ENCODE data around the gene SEMA3B.
"Not testable (repeated sequence)": the region's sequence is repeated elsewhere in the genome, so short reads cannot be mapped to it uniquely, and the experiment has no call there.

The SEMA3B gene

DNA sequence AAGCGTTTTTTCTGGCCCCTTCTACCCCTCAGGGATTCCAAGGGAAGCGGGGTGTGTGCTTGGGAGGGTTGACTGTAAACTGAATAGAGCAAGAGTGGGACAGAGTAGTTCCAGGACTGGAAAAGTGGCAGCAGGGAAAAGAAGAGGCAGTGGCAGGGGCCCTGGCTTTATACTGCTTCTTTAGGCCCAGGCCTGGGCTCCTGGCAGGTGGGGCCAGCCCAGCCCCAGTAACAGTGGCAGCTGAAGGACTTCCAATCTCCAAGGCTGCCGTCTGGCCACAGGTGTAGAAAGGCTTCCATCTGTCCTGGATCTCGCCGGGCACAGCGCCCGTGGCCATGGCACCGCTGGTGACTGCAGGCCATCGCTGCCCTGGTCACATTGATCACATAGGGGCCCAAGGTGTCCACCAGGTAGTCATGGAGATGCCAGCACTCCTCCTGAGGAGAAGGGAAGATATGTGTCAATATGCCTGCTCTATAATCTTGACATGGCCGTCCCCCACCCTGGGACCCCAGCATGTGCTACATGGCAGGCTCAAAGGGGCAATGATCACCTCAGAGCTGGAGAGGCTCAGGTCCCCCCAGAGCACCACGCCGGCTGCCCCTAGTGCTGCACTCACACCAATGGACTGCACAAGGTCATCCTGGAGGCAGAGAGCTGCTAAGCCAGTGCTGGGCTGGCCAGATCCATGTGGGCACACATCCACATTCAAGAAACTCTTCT, 24.3 kb downstream of the SEMA3B start:
- DNase-seq (ENCODE audit: low read depth in 2 of 2) = no peak

GRCh38 chr3:50294089-50294488, 25.1 kb downstream of the SEMA3B start:
- no peak for DNase-seq (ENCODE audit: low read depth in 2 of 2)

DNA sequence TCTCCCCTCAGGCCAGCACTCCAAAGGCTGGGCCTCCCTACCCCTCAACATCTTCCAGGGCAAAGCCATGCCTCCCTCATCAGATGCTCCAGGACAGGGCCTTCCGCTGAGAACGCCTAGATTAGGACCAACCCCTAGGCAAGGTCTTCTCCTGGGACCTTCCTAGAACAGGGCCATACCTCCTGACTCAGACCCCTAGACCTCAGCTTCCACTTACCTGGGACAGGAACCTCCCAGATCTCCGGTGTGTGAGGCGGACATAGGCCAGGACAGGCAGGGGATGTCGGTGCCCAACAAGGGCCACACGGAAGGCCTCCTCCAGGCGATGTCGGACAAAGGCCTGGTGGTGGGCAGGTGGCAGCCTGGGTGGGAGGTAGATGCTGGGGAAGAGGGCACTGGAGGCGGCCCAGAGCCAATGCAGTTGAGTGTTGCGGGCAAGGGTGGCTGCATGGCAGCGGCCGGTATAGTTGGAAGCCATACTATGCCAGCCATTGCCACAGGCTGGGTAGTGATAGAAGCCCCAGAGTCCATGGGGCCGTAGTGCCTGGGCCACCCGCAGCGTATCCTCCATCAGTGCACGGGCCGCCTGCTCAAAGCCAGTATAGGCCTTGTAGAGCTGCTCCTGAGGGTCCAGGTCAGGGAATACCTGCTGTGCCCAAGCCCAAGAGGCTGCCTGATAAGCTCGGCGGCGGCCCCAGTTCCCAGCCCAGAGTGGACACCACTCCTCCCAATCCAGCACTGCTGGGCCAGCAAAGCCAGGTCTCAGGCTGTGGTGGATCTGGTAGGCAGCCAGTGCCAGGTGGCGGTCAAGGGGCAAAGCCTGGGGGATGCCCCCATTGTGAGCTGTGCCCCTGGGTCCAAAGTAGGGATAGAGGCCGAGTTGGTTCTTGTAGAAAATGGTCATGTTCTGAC, 25.8 kb downstream of the SEMA3B start:
- no peak for DNase-seq (ENCODE audit: low read depth in 2 of 2)

DNA sequence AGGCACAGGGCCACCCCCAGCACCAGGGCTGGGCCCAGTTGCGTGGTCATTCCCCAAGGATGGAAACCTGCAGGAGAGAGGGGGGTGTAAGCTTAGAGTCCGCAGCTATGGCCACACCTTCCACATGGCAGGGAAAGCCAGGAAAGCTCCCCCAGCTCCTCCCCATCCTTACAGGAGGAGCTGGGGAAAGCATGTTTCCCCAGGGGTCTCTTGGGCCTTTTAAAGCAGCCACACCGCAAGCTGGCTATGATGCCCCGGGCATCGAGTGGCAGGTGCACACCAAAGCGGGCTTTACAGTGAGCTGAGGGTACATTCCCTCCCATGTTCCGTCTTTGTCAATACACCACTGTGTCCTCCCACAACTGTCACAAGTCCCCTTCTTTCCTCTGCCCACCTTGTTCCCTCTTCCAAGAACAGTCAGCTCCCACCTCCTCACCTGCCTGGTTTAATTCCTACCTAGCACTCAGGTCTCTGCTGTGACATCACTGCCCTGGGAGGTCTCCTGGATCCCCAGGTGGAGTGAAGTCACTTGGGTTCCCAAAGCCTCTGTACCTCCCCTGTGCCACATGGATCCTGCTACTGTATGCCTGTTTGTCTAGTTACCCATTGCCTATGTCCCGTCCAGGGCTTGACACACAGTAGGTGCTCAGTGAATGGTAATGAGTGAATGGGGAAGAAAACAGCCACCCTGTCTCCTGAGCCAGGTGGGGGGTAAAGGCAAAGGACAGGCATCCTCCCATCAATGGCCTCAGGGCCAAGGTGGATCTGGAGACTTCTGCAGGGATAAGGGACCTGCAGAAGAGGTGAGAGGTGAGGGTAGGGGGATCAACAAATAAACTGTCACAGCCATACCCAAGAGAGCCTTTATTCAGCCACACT, 26.8 kb downstream of the SEMA3B start:
- DNase-seq (ENCODE audit: low read depth in 2 of 2) = no peak

DNA sequence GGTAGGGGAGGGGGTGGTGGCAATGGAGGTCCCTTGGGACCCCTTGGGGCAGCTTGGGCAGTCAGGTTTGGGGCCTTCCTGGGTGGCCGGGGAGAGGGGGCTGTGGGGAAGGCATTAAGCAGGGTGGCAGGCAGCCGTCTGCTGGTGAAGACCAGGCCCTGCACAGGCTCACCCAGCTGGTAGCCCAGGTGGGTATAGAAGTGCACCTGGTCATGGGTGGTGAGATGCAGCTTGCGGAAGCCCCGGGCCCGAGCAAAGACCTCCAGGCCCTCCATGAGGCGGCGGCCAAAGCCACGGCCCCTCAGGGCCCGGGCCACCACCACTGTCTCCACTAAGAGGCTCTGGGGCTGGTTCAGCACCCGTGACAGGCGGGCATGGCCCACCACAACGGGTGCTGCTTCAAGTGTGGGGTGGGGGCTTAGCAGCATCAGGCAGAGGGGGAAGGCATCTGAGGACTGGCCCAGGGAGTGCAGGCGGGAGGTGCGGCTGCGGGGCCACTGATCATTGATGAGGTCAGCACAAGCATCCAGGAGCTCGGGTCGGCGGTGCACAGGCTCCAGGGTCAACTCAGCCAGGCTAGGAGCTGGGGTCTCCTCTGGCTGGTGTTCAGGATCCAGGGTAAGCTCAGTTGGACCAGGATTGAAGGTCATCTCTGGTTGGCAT, 27.9 kb downstream of the SEMA3B start:
- no peak for DNase-seq (ENCODE audit: low read depth in 2 of 2)

DNA sequence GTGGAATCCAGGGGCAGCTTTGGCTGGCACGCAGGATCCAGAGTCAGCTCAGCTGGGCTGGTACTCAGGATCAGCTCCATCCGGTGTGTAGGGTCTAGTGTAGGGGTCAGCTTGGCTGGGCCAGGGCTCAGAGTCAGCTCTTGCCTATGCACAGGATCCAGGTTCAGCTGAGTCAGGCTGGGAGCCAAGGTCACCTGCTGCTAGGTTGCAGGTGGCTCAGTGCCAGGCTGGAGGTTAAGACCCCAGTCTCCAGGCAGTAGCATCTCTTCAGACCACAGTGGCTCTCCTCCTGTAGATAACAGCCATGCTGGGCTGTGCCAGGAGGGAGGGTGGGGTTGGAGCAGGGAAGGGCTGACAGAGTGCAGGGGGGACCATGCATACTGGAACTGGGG, 28.4 kb downstream of the SEMA3B start:
- DNase-seq (ENCODE audit: low read depth in 2 of 2) = no peak

DNA sequence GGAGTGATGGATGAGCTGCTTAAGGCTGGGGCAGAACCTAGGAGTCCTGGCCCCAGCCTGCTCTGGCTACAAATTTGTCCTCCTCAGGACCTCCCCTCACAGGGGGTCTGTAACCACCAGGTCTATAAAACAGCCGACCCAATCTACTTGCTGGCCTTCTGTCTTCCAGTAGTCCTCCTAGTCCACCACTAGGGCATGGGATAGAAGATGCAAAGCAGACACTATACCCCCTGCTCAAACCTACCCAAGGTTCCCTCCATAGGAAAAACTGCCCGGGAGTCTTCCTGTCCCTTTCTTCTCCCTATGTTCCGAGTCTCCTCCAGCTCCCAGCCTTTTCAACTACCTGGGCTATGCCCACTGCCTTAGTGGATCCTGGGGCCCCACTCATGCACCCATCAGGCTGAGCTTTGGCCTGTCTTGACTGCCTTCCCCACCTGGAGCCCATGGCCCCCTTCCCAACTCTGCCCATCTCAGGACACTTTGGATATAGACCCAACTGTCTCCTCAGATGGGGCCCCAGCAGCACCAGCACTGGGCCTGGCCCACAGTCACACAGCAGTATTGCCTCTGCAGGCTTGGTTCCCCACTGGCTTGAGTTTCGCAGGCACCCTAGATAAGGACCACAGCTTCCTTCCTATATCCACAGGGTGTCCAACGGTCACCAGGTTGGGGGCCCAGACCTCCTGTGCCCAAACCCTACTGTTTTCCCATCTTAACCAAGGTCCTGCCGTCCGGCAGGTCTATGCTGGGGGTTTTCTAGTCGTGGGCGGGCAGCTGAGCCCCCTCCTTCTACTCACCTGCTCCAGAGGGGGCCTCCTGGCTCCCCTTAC, 29.2 kb downstream of the SEMA3B start:
- DNase-seq (ENCODE audit: low read depth in 2 of 2) = no peak

DNA sequence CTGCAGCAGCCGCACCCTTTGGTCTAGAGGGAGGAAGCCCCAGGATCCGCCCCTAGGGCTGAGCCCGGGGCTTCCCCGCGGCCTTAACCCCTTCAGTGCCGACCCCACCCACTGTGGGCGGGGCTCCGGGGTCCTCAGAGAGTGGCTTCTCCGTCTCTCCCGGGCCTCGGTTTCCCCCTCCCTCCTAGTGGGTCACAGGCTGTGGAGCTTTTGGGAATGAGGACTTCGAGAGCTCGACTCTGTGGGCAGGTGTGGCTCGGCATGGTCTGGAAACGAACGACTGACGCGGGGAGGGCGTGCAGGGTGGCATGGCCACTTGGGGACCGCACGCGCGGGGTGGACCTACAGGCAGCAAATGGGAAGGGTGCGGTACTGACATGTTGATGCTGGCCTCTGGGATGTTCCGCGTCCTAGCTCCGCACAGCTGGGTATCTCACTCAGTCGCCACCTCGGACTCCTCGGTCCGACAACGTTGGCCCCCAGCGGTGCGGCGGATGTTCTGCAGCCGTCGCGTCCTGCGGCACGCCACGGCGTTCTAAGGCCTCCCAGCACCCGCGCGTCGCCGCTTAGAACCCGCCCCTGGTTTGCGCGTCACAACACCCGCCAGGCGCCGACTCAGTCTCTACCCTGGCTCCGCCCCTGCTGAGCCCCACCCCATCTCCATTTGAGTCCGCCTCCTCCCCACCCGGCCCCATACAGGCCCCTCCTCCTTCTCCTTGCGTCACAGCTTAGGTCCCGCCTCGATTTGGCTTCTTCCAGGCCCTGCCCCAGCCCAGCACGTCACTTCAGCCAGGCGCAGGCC, 30.1 kb downstream of the SEMA3B start, which contains the start of the genes HYAL3 and NAA80:
Gene HYAL3, minus strand, starts transcription at position 570 of the 802 bp plus-strand sequence. CDS start 3,803 bp downstream, outside the sequence.
Gene NAA80, minus strand, starts transcription at position 570 of the 802 bp plus-strand sequence. CDS start 1,942 bp downstream, outside the sequence.
- DNase-seq (ENCODE audit: low read depth in 2 of 2) = peak; percentile 99

DNA sequence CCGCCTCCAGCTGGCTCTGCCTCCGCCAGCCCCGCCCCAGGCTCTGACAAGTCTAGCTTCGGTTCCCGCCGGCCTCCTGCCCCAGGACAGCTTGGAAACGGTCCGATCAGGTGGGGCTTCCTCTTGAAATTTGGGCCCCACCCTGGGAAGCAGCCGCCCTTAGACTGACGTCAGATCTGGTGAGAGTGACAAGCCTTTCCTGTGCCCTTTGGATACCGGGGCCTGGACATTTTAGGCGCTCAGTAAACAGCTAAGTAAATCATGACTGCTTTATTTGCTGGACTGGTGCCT, 30.6 kb downstream of the SEMA3B start:
- DNase-seq (ENCODE audit: low read depth in 2 of 2) = no peak

GRCh38 chr3:50299929-50300680, 31.2 kb downstream of the SEMA3B start:
- DNase-seq (ENCODE audit: low read depth in 2 of 2) = no peak

DNA sequence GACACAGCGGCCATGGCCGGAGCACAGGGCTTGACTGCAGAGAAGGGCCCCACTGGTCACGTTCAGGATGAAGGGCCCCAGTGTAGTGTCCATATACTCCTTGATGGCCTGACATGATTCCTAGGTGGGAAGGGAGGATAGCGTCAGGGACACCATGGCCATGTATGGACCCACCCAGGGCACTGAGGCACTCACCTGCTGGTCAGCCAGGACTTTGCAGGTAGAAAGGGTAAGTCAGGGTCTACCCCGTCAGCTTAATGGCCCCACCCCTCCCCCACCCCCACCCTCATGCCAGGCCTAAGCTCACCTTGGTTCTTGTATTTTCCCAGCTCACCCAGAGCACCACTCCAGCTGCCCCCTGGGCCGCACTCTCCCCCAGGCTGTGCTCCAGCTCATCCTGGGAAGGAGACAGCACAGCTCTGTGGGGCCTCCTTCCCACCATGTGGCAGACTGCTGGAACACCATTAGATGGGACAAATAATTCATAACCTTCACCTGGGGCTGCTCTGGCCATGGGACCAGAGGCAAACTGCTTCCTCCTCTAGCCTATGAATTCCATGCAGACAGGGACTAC, 31.8 kb downstream of the SEMA3B start:
- no peak for DNase-seq (ENCODE audit: low read depth in 2 of 2)

DNA sequence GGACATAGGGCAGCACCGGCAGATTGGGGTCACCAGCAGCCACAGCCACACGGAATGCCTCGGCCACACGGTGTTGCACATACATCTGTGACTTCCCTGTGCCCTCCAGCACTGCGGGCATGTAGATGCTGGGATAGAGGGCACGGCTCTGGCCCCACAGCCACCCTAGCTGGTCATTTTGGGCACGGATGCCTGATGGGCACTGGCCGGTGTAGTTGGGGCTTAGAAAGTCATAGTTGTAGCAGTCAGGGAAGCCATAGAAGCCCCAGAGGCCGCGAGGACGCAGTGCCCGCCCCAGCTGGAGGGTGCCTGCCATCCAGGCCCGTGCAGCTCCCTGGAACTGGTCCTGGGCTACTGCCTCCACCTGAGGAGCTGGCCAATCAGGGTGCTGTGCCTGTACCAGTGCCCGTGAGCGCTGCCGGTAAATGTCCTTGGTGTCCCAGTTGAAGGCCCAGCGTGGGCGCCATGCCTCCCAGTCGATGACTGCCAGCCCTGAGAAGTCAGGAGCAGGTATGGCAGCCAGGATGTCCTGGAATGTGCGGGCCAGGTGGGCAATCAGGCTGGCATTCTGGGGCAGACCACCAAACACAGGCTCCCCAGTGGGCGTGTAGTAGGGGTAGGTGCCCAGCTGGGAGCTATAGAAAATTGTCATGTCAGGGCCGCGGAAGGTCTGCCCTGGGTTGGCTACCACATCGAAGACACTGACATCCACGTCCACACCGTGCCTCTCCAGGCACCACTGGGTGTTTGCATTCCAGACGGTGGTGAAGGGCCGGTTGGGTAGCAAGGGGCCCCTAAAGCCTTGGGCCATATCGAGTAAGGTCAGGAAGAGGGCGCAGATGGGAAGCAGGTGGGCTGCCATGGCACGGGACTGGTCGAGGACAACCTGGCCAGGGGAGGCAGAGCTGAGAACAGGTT, 33.4 kb downstream of the SEMA3B start:
- no peak for DNase-seq (ENCODE audit: low read depth in 2 of 2)

DNA sequence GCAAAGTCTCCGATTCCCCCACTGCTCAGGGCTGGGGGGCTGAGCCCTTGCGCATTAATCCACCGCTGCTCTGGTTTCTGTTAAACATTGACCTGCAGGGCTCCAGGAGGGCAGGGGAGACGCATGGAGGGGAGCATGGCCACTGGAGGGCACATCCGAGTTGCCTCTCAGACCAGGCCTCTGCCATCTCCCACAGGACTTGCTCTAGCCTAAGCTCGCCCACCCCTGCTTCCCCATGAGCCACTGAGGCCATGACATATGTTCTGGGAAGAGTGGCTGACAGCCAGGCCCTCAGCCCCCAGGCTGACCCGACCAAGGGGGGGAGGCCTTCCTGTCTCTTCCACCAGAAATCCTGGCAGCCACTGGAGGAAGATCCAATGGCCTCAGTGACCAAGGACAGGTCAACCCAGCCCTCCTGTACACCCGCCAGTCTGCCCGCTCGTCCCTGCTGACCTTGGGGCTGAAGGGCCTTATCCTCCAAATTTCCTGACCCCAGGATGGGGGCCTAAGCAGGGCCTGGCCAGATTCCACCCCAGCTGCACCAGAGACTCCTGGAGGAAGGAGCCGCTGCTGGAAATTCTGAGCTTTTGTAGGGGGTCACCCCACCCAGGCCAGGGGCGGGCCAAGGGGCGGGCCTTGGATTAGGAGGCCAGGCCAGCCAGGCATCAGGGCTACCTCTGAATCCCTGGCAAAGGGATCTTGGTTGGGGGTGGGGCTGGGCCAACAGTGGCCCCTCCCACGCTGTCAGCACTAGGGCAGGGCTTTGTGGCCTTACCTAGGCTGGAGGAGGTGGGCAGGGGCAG, 34.3 kb downstream of the SEMA3B start, which contains the start of gene HYAL1:
Gene HYAL1, minus strand, starts transcription at position 562 of the 803 bp plus-strand sequence. CDS start 618 bp downstream, outside the sequence.
- DNase-seq (ENCODE audit: low read depth in 2 of 2) = no peak

GRCh38 chr3:50304601-50305000, 35.7 kb downstream of the SEMA3B start:
- DNase-seq (ENCODE audit: low read depth in 2 of 2) = no peak

DNA sequence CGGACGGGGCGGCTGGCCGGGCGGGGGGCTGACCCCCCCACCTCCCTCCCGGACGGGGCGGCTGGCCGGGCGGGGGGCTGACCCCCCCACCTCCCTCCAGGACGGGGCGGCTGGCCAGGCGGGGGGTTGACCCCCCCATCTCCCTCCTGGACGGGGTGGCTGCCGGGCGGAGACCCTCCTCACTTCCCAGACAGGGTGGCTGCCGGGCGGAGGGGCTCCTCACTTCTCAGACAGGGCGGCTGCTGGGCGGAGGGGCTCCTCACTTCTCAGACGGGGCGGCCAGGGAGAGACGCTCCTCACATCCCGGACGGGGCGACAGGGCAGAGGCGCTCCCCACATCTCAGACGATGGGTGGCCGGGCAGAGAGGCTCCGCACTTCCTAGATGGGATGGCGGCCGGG, 43.1 kb downstream of the SEMA3B start:
- not testable (repeated sequence) for DNase-seq (ENCODE audit: low read depth in 2 of 2)

DNA sequence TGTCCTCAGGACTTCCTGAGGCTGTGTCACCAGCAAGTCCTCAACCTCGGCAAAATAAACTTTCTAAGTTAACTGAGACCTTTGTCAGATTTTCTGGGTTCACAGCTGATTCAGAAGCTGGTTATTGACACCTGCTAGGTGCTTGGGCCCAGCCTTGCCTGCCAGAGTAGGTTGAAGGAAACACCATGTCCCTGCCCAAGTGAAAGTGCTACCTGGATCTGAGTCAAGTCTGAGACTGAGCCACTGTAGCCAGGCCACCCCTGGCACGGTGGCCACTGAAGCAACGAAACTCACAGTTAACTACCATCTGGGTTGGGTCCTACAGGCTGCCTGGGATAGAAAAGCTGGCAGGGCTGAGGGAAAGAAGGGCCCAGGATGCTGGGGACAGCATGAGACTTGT, 45.4 kb downstream of the SEMA3B start:
- no peak for DNase-seq (ENCODE audit: low read depth in 2 of 2)

DNA sequence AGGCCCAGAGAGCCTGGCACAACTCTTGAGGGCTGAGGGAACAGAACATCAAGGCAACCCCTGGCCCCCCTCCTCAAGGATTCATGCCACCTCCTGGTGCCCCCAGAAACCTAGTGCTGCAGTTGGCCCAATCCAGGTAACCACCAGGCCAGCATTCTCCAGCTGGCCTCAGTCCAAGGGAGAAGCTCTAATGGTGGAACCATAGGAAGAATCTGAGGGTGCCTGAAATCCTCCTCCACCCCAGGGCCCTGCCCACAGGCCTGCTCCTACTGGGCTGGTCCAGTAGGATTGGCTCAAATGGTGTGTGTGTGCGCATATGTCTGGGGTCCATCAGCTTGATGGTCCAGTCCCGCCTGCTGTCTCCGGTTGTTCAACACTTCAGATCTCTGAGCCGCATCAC, 45.9 kb downstream of the SEMA3B start:
- DNase-seq (ENCODE audit: low read depth in 2 of 2) = no peak

All from stimulated activated CD4-positive, alpha-beta T cell treated with anti-CD3 and anti-CD28 coated beads, Interleukin-12 subunit alpha, Interleukin-12 subunit beta, amount 100 ng/mL, for 24 hours (primary cell).